GM18870 (cell line): ENCODE data around the gene TSHZ3.

Source experiments
- ATAC-seq: cut with Tn5 transposase; IDR thresholded peaks from one replicate; pipeline ENCODE4 v1.9.1; 2021; ENCODE audit warnings: moderate library complexity; ENCODE audit not compliant: unreplicated experiment

The TSHZ3 gene

GRCh38 chr19:31349160-31349881 lies at the start of gene TSHZ3:
Gene TSHZ3 (minus strand): TSS chr19:31349436. CDS start chr19:31349219, 217 bp downstream.
- ATAC-seq: no peak

GRCh38 chr19:31397308-31397707 lies 48.1 kb upstream of the TSHZ3 start:
- no peak for ATAC-seq

GRCh38 chr19:31392464-31392863 lies 43.2 kb upstream of the TSHZ3 start:
- ATAC-seq: no peak

GRCh38 chr19:31391518-31391917 lies 42.3 kb upstream of the TSHZ3 start:
- no peak for ATAC-seq

- no peak for ATAC-seq
These were observed 41.5 kb upstream of the TSHZ3 start for GRCh38 chr19:31390711-31391110.

- no peak for ATAC-seq
These were observed 40.6 kb upstream of the TSHZ3 start for GRCh38 chr19:31389874-31390273.

- no peak for ATAC-seq
These were observed 38.6 kb upstream of the TSHZ3 start for GRCh38 chr19:31387717-31388301.

GRCh38 chr19:31386806-31387205 lies 37.6 kb upstream of the TSHZ3 start:
- no peak for ATAC-seq

- no peak for ATAC-seq
These were observed 36.5 kb upstream of the TSHZ3 start for GRCh38 chr19:31385744-31386143.

GRCh38 chr19:31383553-31383952 lies 34.3 kb upstream of the TSHZ3 start:
- no peak for ATAC-seq

GRCh38 chr19:31380854-31381253 lies 31.6 kb upstream of the TSHZ3 start:
- no peak for ATAC-seq

GRCh38 chr19:31378404-31378803 lies 29.2 kb upstream of the TSHZ3 start:
- no peak for ATAC-seq

- ATAC-seq: no peak
These were observed 28.5 kb upstream of the TSHZ3 start for GRCh38 chr19:31377736-31378135.

GRCh38 chr19:31372246-31372781 lies 23.1 kb upstream of the TSHZ3 start:
- ATAC-seq: no peak

- ATAC-seq: no peak
These were observed 21.0 kb upstream of the TSHZ3 start for GRCh38 chr19:31370216-31370615.

GRCh38 chr19:31364963-31365362 lies 15.7 kb upstream of the TSHZ3 start:
- ATAC-seq: no peak

- no peak for ATAC-seq
These were observed 12.5 kb upstream of the TSHZ3 start for GRCh38 chr19:31361728-31362127.

GRCh38 chr19:31357315-31357673 lies 8.1 kb upstream of the TSHZ3 start:
- ATAC-seq: no peak

- ATAC-seq: no peak
These were observed 7.5 kb upstream of the TSHZ3 start for GRCh38 chr19:31356587-31357314.

GRCh38 chr19:31355665-31356289 lies 6.5 kb upstream of the TSHZ3 start:
- no peak for ATAC-seq
